HepG2 (cell line): ENCODE results near the gene PLCB1. TPM values are rescaled to one million over a fixed set of nuclear protein-coding genes. Genes with fewer than 3 reads are reported as not detected.

Experiments
- ATRX ChIP-seq: sonication (generic); formaldehyde crosslinking; IDR thresholded peaks from 2 replicates; pipeline ENCODE4 v1.4.0; 2020; ENCODE audit warnings: missing genetic modification reagents, borderline replicate concordance
- DMAP1 ChIP-seq: IDR thresholded peaks from 2 replicates; pipeline ENCODE4 v1.6.1; 2016
- DNMT3B ChIP-seq: conservative IDR thresholded peaks from 2 replicates; pipeline ENCODE4 v1.6.1; 2016; ENCODE audit warnings: missing biosample characterization, control low read depth
- KAT2B ChIP-seq: fragments of 150-350 bp; IDR thresholded peaks from 2 replicates; pipeline ENCODE4 v1.6.1; 2014; ENCODE audit warnings: low read depth, low read length, borderline replicate concordance
- NFKB2 ChIP-seq: sonication (generic); formaldehyde crosslinking; IDR thresholded peaks from 2 replicates; pipeline ENCODE4 v1.4.0; 2020; ENCODE audit warnings: missing genetic modification reagents, borderline replicate concordance
- PBX2 ChIP-seq: IDR thresholded peaks from 2 replicates; pipeline ENCODE4 v1.6.1; 2016; ENCODE audit warnings: control low read depth
- SOX13 ChIP-seq, 3 experiments: fragments of 450-650 bp in 1 of 3; sonication (generic) in 1 of 3; formaldehyde crosslinking in 1 of 3; IDR thresholded peaks in 2 of 3; conservative IDR thresholded peaks in 1 of 3; 2 replicates each; pipeline versions ENCODE4 v1.5.0 to v1.6.1; 2016 to 2020; ENCODE audit warnings: antibody characterized with exemption in 1 of 3, mild to moderate bottlenecking in 1 of 3, missing compliant biosample characterization in 1 of 3, missing genetic modification reagents in 1 of 3, moderate library complexity in 1 of 3
- TAF15 ChIP-seq: fragments of 200-400 bp; formaldehyde crosslinking; IDR thresholded peaks from one replicate; pipeline ENCODE4 v1.6.1; 2018; ENCODE audit warnings: mild to moderate bottlenecking, low read depth, low read length; ENCODE audit not compliant: poor library complexity, severe bottlenecking
- TBP ChIP-seq: sonication (generic); formaldehyde crosslinking; IDR thresholded peaks from 2 replicates; pipeline ENCODE4 v1.5.0; 2020; ENCODE audit warnings: missing genetic modification reagents
- TOE1 ChIP-seq: sonication (generic); formaldehyde crosslinking; IDR thresholded peaks from 2 replicates; pipeline ENCODE4 v1.4.0; 2020; ENCODE audit warnings: mild to moderate bottlenecking, missing genetic modification reagents
- ZBTB3 ChIP-seq: sonication (generic); formaldehyde crosslinking; IDR thresholded peaks from 2 replicates; pipeline ENCODE4 v1.4.0; 2020; ENCODE audit warnings: low read depth, mild to moderate bottlenecking, moderate library complexity, missing genetic modification reagents, borderline replicate concordance
- ZNF136 ChIP-seq: sonication (generic); formaldehyde crosslinking; IDR thresholded peaks from 2 replicates; pipeline ENCODE4 v1.8.1; 2022; ENCODE audit warnings: low read depth, mild to moderate bottlenecking, moderate library complexity, missing genetic modification reagents
- ZNF407 ChIP-seq: sonication (generic); formaldehyde crosslinking; IDR thresholded peaks from one replicate; pipeline ENCODE4 v1.5.1; 2020; ENCODE audit warnings: mild to moderate bottlenecking, missing genetic modification reagents; ENCODE audit errors: not compliant biosample characterization
- ZNF496 ChIP-seq: sonication (generic); formaldehyde crosslinking; IDR thresholded peaks from 2 replicates; pipeline ENCODE4 v1.8.1; 2023; ENCODE audit warnings: mild to moderate bottlenecking, moderate library complexity, missing genetic modification reagents; ENCODE audit not compliant: insufficient replicate concordance
- ZNF546 ChIP-seq: sonication (generic); formaldehyde crosslinking; conservative IDR thresholded peaks from 2 replicates; pipeline ENCODE4 v1.8.1; 2023; ENCODE audit warnings: mild to moderate bottlenecking, missing genetic modification reagents
- ZNF607 ChIP-seq: sonication (generic); formaldehyde crosslinking; IDR thresholded peaks from 2 replicates; pipeline ENCODE4 v1.5.1; 2020; ENCODE audit warnings: missing genetic modification reagents, mild to moderate bottlenecking, borderline replicate concordance
- ZNF792 ChIP-seq: IDR thresholded peaks from 2 replicates; pipeline ENCODE4 v1.6.1; 2016
- ZNF883 ChIP-seq: sonication (generic); formaldehyde crosslinking; IDR thresholded peaks from 2 replicates; pipeline ENCODE4 v1.5.1; 2020; ENCODE audit warnings: mild to moderate bottlenecking, missing genetic modification reagents; ENCODE audit errors: not compliant biosample characterization
- ZSCAN22 ChIP-seq: sonication (generic); formaldehyde crosslinking; IDR thresholded peaks from 2 replicates; pipeline ENCODE4 v1.4.0; 2020; ENCODE audit warnings: mild to moderate bottlenecking, missing genetic modification reagents
- ZSCAN30 ChIP-seq: sonication (generic); formaldehyde crosslinking; IDR thresholded peaks from 2 replicates; pipeline ENCODE4 v1.5.0; 2020; ENCODE audit warnings: mild to moderate bottlenecking, missing genetic modification reagents
- polyA plus RNA-seq, 8 experiments: library from polyadenylated mRNA; depleted of rRNA in 3 of 8; stranded (reverse) in 7 of 8; unstranded in 1 of 8; fragments of >200 nt; fragmentation: Illumina TruSeq in 4 of 8; extraction: Trizol in 4 of 8; gene quantifications; 2 replicates each; pipeline versions ENCODE4 v1.2.1 to v1.2.3, GENCODE V29; 2011 to 2016; ENCODE audit warnings: low read depth in 4 of 8, missing spikeins in 1 of 8, mixed read lengths in 1 of 8; ENCODE audit not compliant: insufficient read depth in 1 of 8
- total RNA-seq, 5 experiments: library from RNA; depleted of rRNA; stranded (reverse); fragments of >200 nt; fragmentation: Illumina TruSeq; extraction: Trizol; gene quantifications; 2 replicates each; pipeline ENCODE4 v1.2.3, GENCODE V29; 2016; ENCODE audit warnings: low read depth in 1 of 5

PLCB1 gene
- total and polyA plus RNA-seq, 2 of the 13 experiments (the other 11 are each of a cell fraction or from before 2014, with no cell fraction given), result 42.4 to 55.9 TPM

GRCh38 chr20:8330785-8331695, 199.0 kb downstream of the PLCB1 start (continued):
- no peak for TF ChIP-seq ZNF883
- no peak for TF ChIP-seq ZNF546
- TF ChIP-seq ZNF407 (CRISPR knock-in tag), result no peak
- TF ChIP-seq ZSCAN30 (CRISPR knock-in tag), result no peak
- peak; percentile 8; the same call in 1 of the 2 replicates for TF ChIP-seq ZNF792
- TF ChIP-seq NFKB2, result no peak
- no peak for TF ChIP-seq KAT2B
- TF ChIP-seq TBP, result no peak
- TF ChIP-seq ZSCAN22, result no peak
- no peak for TF ChIP-seq ZBTB3 (CRISPR knock-in tag)
- no peak for TF ChIP-seq ATRX
- TF ChIP-seq TAF15, result no peak
- no peak for TF ChIP-seq DMAP1 (CRISPR knock-in tag)
- no peak for TF ChIP-seq PBX2
- no peak for TF ChIP-seq ZNF496 (CRISPR knock-in tag)
- peak; percentile 55; the same call in 1 of the 2 replicates for TF ChIP-seq SOX13 (IDR thresholded peaks at IDR 0.05)
- TF ChIP-seq SOX13 (CRISPR knock-in tag; conservative IDR thresholded peaks at IDR 0.05 in 1 of 2, IDR thresholded peaks at IDR 0.05 in 1 of 2), result peak in 1 of 2 experiments; percentile 96; a peak in 2 of 4 replicates
- TF ChIP-seq ZNF136 (CRISPR knock-in tag), result 0 out of 2 replicates have a peak, but pooled peaks have one; percentile 51
- TF ChIP-seq ZNF607 (CRISPR knock-in tag), result no peak
- no peak for TF ChIP-seq TOE1 (CRISPR knock-in tag)
- no peak for TF ChIP-seq DNMT3B (CRISPR knock-in tag)
